ENCODE data around the gene SLC6A2. TPM values are rescaled to one million over a fixed set of nuclear protein-coding genes. Genes with fewer than 3 reads are reported as not detected.

SLC6A2 gene
- total RNA-seq, 1 donor from 2014 or later = not detected

DNA sequence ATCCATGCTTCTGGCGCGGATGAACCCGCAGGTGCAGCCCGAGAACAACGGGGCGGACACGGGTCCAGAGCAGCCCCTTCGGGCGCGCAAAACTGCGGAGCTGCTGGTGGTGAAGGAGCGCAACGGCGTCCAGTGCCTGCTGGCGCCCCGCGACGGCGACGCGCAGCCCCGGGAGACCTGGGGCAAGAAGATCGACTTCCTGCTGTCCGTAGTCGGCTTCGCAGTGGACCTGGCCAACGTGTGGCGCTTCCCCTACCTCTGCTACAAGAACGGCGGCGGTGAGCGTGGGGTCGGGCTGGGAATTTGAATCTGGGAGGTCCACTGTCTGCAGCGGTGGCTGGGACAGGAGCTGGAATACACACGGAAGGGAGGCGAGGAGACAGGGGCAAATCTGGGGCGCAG is 904 bp downstream of the SLC6A2 start:
- Mint-ChIP-seq H3K9me3 (no peaks in the 10 kb centered on the region), H3K27me3 (ENCODE audit: low read depth) (peaks cover 8% of the 10 kb centered on the region), H3K4me3 (ENCODE audit: low read depth) (no peak overlapping the region), H3K4me1 (ENCODE audit: low read depth) (no peaks in the 10 kb centered on the region), H3K36me3 (ENCODE audit: low read depth) (no peaks in the 10 kb centered on the region), H3K27ac (no peak overlapping the region)
- intact Hi-C loops (cut with micrococcal nuclease) = no loop called here
- DNase-seq (ENCODE audit: low spot score) = no peak

DNA sequence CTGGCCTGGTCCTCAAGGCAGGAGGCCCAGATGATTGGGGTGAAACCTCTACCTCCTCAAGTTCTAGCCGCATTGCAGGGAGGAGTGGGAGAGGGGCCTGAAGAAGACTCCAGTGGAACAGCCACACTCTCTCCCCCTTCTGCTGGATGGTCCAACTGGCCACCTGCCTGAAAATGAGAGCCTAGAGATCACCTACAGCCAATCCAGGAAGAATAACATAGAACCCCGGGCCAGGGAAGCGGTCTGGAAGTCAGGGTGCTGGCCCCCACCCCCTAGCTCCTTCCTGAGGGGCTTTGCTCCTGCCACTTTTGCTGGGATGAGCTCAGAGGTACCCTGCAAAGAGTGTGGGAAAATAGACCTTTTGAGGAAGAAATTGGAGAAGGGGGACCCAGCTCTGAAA is 1.8 kb downstream of the SLC6A2 start:
- no peak overlapping the region for H3K27ac Mint-ChIP-seq
- peaks cover 8% of the 10 kb centered on the region for H3K27me3 Mint-ChIP-seq (ENCODE audit: low read depth)
- H3K4me1 Mint-ChIP-seq (ENCODE audit: low read depth) = no peaks in the 10 kb centered on the region
- no peaks in the 10 kb centered on the region for H3K9me3 Mint-ChIP-seq
- no peak for DNase-seq (ENCODE audit: low spot score)
- no peak overlapping the region for H3K4me3 Mint-ChIP-seq (ENCODE audit: low read depth)
- H3K36me3 Mint-ChIP-seq (ENCODE audit: low read depth) = no peaks in the 10 kb centered on the region
- intact Hi-C loops (cut with micrococcal nuclease) = no loop called here

DNA sequence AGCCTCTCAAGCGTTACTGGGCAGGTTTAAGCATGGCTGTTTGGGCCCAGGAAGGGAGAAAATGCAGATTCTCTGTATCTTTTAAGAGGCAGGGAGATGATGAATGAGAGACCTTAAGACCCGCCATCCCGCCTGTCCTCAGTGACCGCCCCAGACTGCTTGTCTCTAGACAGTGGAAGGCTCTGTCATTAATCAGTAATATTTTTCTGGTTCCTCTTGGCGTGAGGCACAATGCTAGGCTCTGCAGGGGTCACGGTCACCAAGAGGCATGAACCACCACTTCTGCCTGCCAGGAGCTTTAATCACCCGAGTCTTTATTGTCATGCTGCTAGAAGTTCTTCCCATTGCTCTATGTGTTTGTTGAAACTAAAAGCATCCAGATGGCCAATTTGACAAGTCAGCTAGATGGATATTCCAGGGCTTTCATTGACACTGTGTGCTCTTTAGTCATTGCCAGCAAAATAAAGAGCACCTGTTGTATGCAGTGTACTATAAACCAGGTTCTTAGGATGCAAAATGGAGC is 3.2 kb downstream of the SLC6A2 start:
- H3K4me3 Mint-ChIP-seq (ENCODE audit: low read depth) = no peak overlapping the region
- no peaks in the 10 kb centered on the region for H3K4me1 Mint-ChIP-seq (ENCODE audit: low read depth)
- no peak overlapping the region for H3K27ac Mint-ChIP-seq
- no peaks in the 10 kb centered on the region for H3K36me3 Mint-ChIP-seq (ENCODE audit: low read depth)
- intact Hi-C loops (cut with micrococcal nuclease) = no loop called here
- H3K27me3 Mint-ChIP-seq (ENCODE audit: low read depth) = peaks cover 8% of the 10 kb centered on the region
- H3K9me3 Mint-ChIP-seq = no peaks in the 10 kb centered on the region
- DNase-seq (ENCODE audit: low spot score) = no peak

DNA sequence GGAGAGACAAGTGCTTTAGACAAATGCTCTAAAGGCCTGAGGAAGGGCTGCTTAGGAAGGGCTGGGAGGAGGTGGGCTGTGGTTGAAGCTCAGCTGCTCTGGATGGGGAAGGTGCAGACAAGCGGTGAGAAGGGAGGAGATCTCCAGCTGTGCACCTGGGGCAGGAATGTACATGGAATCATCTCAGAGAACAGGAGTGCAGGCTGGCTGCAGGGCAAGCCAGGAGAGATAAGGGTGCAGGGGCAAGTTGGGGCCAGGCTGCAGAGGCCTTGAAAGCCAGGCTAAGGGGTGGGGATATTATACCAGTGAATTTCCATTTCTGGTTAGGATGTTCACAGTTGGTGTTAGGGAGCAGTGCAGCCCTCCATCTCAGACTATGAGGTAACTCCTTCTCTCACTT is 4.2 kb downstream of the SLC6A2 start:
- no peaks in the 10 kb centered on the region for H3K4me1 Mint-ChIP-seq (ENCODE audit: low read depth)
- no peaks in the 10 kb centered on the region for H3K36me3 Mint-ChIP-seq (ENCODE audit: low read depth)
- H3K27ac Mint-ChIP-seq = no peak overlapping the region
- H3K27me3 Mint-ChIP-seq (ENCODE audit: low read depth) = peaks cover 8% of the 10 kb centered on the region
- no peak overlapping the region for H3K4me3 Mint-ChIP-seq (ENCODE audit: low read depth)
- intact Hi-C loops (cut with micrococcal nuclease) = no loop called here
- DNase-seq (ENCODE audit: low spot score) = no peak
- H3K9me3 Mint-ChIP-seq = no peaks in the 10 kb centered on the region

DNA sequence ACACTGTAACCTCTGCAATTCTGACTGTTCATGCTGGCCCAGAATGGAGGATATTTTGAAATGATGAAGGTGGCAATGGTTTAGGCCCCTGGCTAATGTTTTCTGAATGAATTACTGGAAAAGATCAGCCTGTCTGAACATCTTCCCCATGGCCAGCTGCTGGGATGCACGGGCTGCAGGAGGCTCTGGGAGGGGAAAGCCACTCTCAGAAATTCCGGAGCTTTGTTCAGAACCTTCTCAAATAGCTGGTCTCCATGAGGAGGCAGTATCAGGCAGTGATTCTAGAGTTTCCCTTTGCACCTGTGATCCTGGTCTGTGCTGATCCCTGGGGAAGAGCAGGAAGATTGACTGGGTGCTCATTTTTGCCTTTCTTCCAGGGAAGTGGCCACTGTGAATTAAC is 5.0 kb downstream of the SLC6A2 start:
- no peaks in the 10 kb centered on the region for H3K4me1 Mint-ChIP-seq (ENCODE audit: low read depth)
- H3K4me3 Mint-ChIP-seq (ENCODE audit: low read depth) = no peak overlapping the region
- no peaks in the 10 kb centered on the region for H3K36me3 Mint-ChIP-seq (ENCODE audit: low read depth)
- DNase-seq (ENCODE audit: low spot score) = no peak
- intact Hi-C loops (cut with micrococcal nuclease) = no loop called here
- H3K27ac Mint-ChIP-seq = no peak overlapping the region
- peaks cover 8% of the 10 kb centered on the region for H3K27me3 Mint-ChIP-seq (ENCODE audit: low read depth)
- no peaks in the 10 kb centered on the region for H3K9me3 Mint-ChIP-seq

DNA sequence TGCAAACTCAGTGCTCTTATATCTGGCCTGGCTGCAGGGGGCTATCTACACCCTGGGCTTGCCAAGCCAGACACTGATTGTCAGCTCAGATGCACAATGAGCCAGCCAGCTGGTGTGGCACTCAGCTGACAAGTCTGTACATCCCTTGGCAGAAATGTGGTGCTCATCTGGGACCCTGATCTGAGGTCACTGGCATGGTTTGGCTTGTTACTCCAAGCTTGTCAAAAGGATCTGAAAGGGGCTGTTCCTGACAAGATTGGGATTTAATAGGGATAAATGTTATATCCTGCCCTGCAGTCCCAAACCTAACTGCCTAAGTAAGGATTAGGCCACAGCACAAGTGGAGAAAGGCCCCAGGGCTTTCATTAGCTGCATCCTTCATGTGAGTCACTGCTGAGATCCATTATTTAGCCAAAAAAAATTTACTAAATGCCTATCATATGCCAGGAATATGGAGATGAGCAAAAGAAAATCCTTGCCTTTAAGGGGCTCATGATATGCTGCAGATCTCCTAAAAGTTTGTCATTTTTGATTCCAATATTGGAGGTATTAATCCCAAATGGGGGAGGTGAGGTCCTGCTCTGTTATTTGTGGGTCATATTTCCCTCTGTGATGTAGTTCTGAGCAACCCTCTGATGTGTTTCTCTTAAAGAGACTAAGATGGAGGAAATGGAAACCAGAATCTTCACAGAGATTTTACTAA is 6.3 kb downstream of the SLC6A2 start:
- intact Hi-C loops (cut with micrococcal nuclease) = no loop called here
- Mint-ChIP-seq H3K27me3 (ENCODE audit: low read depth) (peaks cover 2% of the 10 kb centered on the region), H3K27ac (no peak overlapping the region), H3K9me3 (no peaks in the 10 kb centered on the region), H3K4me3 (ENCODE audit: low read depth) (no peak overlapping the region), H3K4me1 (ENCODE audit: low read depth) (no peaks in the 10 kb centered on the region), H3K36me3 (ENCODE audit: low read depth) (no peaks in the 10 kb centered on the region)
- no peak for DNase-seq (ENCODE audit: low spot score)

DNA sequence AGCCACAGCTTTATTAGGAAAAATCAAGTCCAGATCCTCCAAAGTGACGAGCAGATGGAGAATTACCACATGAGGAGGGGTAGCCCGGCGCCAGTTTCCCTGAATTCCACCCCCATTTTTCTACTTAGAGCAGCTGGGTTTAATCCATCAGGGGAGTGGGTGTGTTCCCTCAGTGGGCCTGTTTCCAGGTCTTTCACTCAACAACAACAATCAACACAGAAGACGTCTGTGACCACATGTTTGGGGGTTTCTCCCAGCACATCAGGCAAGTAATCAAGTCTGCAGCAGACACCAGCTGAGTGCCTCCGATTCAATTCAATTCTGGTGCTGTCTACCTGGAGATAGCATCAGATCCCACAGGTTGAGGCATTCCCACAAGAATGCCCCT is 6.8 kb downstream of the SLC6A2 start:
- Mint-ChIP-seq H3K4me3 (ENCODE audit: low read depth) (no peak overlapping the region), H3K27me3 (ENCODE audit: low read depth) (no peaks in the 10 kb centered on the region), H3K4me1 (ENCODE audit: low read depth) (no peaks in the 10 kb centered on the region), H3K9me3 (no peaks in the 10 kb centered on the region), H3K36me3 (ENCODE audit: low read depth) (no peaks in the 10 kb centered on the region), H3K27ac (no peak overlapping the region)
- DNase-seq (ENCODE audit: low spot score) = no peak
- intact Hi-C loops (cut with micrococcal nuclease) = no loop called here

DNA sequence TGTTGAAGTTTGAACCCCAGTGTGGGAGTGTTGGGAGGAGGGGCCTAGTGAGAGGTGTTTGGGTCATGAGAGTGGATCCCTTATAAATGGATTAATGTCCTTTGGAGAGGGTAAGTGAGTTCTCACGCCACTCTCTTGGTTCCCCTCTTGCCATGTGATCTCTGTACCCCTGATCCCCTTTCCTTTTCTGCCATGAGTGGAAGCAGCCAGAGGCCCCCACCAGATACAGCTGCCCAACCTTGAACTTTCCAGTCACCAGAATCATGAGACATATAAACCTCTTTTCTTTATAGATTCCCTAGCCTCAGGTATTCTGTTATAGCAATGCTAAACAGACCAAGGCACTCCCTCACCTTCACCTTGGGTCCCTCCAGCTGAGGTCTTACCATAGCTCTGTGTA is 7.4 kb downstream of the SLC6A2 start:
- H3K27ac Mint-ChIP-seq = no peak overlapping the region
- no peaks in the 10 kb centered on the region for H3K27me3 Mint-ChIP-seq (ENCODE audit: low read depth)
- no peaks in the 10 kb centered on the region for H3K9me3 Mint-ChIP-seq
- H3K4me1 Mint-ChIP-seq (ENCODE audit: low read depth) = no peaks in the 10 kb centered on the region
- no peak overlapping the region for H3K4me3 Mint-ChIP-seq (ENCODE audit: low read depth)
- no peak for DNase-seq (ENCODE audit: low spot score)
- no peaks in the 10 kb centered on the region for H3K36me3 Mint-ChIP-seq (ENCODE audit: low read depth)
- intact Hi-C loops (cut with micrococcal nuclease) = no loop called here

DNA sequence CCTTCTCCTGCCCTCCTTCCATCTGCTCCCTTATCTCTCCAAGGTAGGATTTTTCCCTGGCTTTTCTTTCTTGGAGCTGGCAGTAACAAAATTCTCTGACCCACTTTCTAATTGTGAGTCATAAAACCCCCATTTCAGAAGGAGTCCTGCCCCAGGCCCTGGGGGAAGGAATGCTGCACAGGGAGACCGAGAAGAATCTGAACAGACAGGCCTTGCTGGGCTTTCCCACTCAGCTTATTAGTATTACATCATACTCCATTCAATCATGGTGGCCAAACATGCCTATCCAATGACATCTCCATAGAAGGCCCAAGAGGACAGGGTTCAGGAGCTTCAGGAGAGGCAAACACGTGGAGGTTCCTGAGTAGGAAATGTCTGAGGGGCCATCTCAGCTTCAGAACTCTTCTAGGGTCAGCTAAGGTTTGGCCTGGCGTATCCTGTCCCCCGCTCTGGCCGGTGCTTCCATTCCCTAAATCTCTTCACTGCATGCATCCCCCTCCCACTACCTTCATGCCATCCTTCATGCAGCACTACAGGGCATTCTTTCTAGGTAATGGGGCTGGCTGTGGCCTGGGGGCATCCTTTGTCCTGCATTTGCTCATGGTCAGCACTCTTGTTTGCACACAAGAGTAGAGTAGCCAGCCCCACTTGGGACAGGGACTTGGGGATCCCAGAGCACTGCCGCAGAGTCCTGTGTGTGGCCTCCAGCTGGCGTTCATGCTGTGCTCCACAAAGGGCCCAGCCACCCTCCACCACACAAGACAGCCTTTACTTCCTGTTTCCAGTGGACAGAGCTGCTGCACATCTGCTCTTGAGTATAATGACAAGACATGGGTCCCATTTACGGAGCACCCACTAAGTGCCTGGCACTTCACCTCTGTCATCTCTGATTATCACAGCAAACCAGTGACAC is 8.2 kb downstream of the SLC6A2 start:
- intact Hi-C loops (cut with micrococcal nuclease) = no loop called here
- no peaks in the 10 kb centered on the region for H3K27me3 Mint-ChIP-seq (ENCODE audit: low read depth)
- no peak overlapping the region for H3K27ac Mint-ChIP-seq
- no peak for DNase-seq (ENCODE audit: low spot score)
- H3K4me1 Mint-ChIP-seq (ENCODE audit: low read depth) = no peaks in the 10 kb centered on the region
- no peaks in the 10 kb centered on the region for H3K9me3 Mint-ChIP-seq
- H3K36me3 Mint-ChIP-seq (ENCODE audit: low read depth) = no peaks in the 10 kb centered on the region
- no peak overlapping the region for H3K4me3 Mint-ChIP-seq (ENCODE audit: low read depth)

DNA sequence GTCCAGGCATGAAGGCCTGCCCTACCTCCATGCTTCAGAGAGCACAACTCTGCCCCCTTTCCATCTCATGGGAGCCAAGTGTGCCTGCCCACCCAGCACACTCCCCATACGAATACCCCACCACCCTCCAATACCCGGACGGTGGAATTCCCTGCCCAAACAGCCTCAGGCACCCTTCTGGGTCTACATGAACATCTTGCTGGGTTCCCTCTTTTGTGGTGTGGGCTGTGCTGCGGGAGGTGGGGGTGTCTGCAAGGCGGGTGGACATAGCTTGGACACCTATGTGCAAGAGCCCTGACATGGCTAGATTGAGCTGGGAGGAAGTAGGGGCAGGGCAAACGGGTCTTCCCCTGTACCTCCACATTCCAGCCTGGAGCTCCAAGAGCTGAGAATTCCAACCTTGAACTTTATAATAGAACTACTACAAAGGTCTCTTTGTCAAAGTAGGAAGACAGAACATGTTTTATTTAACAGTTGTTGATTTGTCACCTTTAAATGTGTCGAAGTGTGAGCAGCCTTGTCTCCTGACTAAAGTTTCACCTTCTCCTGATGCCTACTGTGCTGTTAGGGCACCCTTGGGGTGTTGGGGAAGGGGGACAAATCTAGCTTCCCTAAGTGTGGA is 9.1 kb downstream of the SLC6A2 start:
- Mint-ChIP-seq H3K36me3 (ENCODE audit: low read depth) (no peaks in the 10 kb centered on the region), H3K4me3 (ENCODE audit: low read depth) (no peak overlapping the region)

DNA sequence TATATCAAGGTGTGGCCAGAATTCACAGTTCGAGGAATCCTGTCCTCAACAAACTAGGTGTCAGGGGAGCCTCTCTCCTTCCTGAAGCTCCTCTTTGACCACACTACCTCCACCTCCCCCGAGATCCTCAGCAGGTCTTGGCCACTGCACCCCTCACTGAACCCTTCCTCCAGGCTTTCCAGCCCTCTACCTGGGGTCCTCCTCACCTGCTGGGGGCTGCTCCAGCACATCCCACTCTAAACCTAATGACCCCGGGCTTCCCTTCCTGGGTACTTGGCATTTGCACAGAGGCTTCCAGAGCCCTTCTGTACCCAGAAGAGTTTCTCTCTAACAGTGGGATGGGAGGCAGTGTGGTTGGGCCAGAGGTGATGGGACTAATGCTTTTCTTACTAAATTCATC is 9.7 kb downstream of the SLC6A2 start:
- Mint-ChIP-seq H3K4me1 (ENCODE audit: low read depth) (no peaks in the 10 kb centered on the region), H3K4me3 (ENCODE audit: low read depth) (no peak overlapping the region), H3K27me3 (ENCODE audit: low read depth) (no peaks in the 10 kb centered on the region), H3K9me3 (no peaks in the 10 kb centered on the region), H3K27ac (no peak overlapping the region), H3K36me3 (ENCODE audit: low read depth) (no peaks in the 10 kb centered on the region)
- intact Hi-C loops (cut with micrococcal nuclease) = no loop called here
- DNase-seq (ENCODE audit: low spot score) = no peak

More for the DNA sequence above, 9.1 kb downstream of the SLC6A2 start:
- Mint-ChIP-seq H3K4me1 (ENCODE audit: low read depth) (no peaks in the 10 kb centered on the region), H3K9me3 (no peaks in the 10 kb centered on the region), H3K27ac (no peak overlapping the region), H3K27me3 (ENCODE audit: low read depth) (no peaks in the 10 kb centered on the region)
- DNase-seq (ENCODE audit: low spot score) = no peak
- intact Hi-C loops (cut with micrococcal nuclease) = no loop called here

DNA sequence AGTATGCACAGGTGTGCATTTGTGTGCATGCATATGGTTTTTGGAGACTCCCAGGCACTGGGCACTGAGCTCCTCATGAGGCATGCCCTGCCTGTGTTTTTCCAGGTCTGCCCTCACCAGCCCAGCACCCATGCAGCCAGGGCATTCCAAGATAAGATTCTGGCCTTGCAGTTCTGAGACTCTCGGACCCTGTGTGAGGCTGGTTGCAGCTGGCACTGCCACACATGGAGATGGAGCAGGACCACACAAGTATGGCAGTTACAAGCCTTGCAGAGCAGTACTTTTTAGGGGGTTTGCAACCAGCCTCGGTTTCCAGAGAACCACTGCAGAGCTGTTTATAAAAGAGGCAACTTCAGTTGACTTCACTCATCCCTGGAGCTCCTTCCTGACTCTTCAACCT is 10.2 kb downstream of the SLC6A2 start:
- Mint-ChIP-seq H3K4me1 (ENCODE audit: low read depth) (no peaks in the 10 kb centered on the region), H3K27me3 (ENCODE audit: low read depth) (no peaks in the 10 kb centered on the region), H3K4me3 (ENCODE audit: low read depth) (no peak overlapping the region), H3K36me3 (ENCODE audit: low read depth) (no peaks in the 10 kb centered on the region), H3K9me3 (no peaks in the 10 kb centered on the region), H3K27ac (no peak overlapping the region)
- intact Hi-C loops (cut with micrococcal nuclease) = no loop called here
- DNase-seq (ENCODE audit: low spot score) = no peak

DNA sequence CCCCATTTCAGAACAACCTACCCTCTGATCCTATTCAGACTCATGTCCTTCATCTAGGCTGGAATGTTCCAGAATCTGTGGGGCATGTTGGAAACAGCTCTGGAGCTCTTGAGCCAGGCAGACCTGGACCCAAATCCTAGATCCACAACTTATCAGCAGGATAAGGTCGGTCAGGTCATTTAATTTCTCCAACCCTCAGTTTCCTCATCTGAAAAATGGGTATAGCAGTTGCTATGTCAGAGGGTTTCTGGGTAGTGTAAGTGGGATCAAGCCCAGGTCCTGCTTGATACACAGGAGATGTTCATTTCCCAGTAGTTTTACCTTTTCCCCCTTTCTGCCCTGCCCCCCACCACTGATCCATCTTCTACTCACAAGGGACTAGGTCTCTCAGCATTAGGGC is 12.0 kb downstream of the SLC6A2 start:
- Mint-ChIP-seq H3K36me3 (ENCODE audit: low read depth) (no peaks in the 10 kb centered on the region), H3K27ac (no peak overlapping the region), H3K9me3 (no peaks in the 10 kb centered on the region), H3K4me3 (ENCODE audit: low read depth) (no peak overlapping the region), H3K27me3 (ENCODE audit: low read depth) (no peaks in the 10 kb centered on the region), H3K4me1 (ENCODE audit: low read depth) (no peaks in the 10 kb centered on the region)
- DNase-seq (ENCODE audit: low spot score) = no peak
- intact Hi-C loops (cut with micrococcal nuclease) = no loop called here
